HepG2 (cell line): ENCODE measurements around the gene GGCT. TPM values are rescaled to one million over a fixed set of nuclear protein-coding genes. Genes with fewer than 3 reads are reported as not detected.

ENCODE experiments used
- ATAC-seq: fragments of 200-7000 bp; cut with Tn5 transposase; 3 replicates; pipeline ENCODE4 v1.9.1; 2020; ENCODE audit warnings: mild to moderate bottlenecking, moderate library complexity
- BruUV-seq: library from RNA; stranded (reverse); fragments of 400-500 nt; replicated peaks from 2 replicates; lab custom pipeline; 2021; lab: Mats Ljungman, UMichigan
- CTCF ChIA-PET: fragments of 300-600 bp; formaldehyde crosslinking; extraction: SDS; loops from one replicate; lab custom pipeline; 2021; ENCODE audit warnings: low total read pairs, inconsistent platforms, low intra/inter-chr PET ratio; lab: Yijun Ruan, JAX
- POLR2A ChIA-PET: fragments of 350-600 bp; sonication (Branson Sonifier 250); formaldehyde crosslinking; loops from one replicate; lab custom pipeline; 2020; ENCODE audit warnings: antibody characterized with exemption, inconsistent platforms; lab: Yijun Ruan, JAX
- DNase-seq: peaks from one replicate; pipeline ENCODE4 v3.0.0-alpha.2; 2015; ENCODE audit warnings: low spot score
- FAIRE-seq: peaks from 3 replicates; lab custom pipeline; 2011; peaks lifted over from hg19 to GRCh38; lab: Jason Lieb, UNC
- H2AFZ ChIP-seq: one replicate; pipeline ENCODE4 v1.6.1; 2011; ENCODE audit warnings: low read length, inconsistent platforms
- H3K27ac ChIP-seq: fragments of 300-600 bp; 3 replicates; pipeline ENCODE4 v1.8.0; 2011; ENCODE audit warnings: mixed run types, mild to moderate bottlenecking, mixed read lengths, low read length, inconsistent platforms; ENCODE audit not compliant: insufficient read depth; ENCODE audit errors: extremely low read length
- H3K27me3 ChIP-seq, 2 experiments: fragments of 200-600 bp in 1 of 2; 2 replicates in 1 of 2; 3 replicates in 1 of 2; pipeline versions ENCODE4 v1.6.0 to v1.8.0; 2011; ENCODE audit warnings: low read length in 2 of 2, mild to moderate bottlenecking in 2 of 2, moderate library complexity in 2 of 2, inconsistent platforms in 1 of 2; ENCODE audit not compliant: insufficient read depth in 2 of 2, control insufficient read depth in 1 of 2
- H3K36me3 ChIP-seq, 2 experiments: fragments of 200-600 bp in 1 of 2; replicated peaks in 1 of 2; 2 replicates in 1 of 2; 3 replicates in 1 of 2; pipeline versions ENCODE4 v1.5.1 to v1.8.0; 2011; ENCODE audit warnings: low read length in 2 of 2, inconsistent platforms in 1 of 2; ENCODE audit not compliant: insufficient read depth in 2 of 2, control insufficient read depth in 1 of 2
- H3K4me1 ChIP-seq: 2 replicates; pipeline ENCODE4 v1.5.1; 2012; ENCODE audit warnings: low read length, inconsistent platforms; ENCODE audit not compliant: insufficient read depth
- H3K4me2 ChIP-seq: 2 replicates; pipeline ENCODE4 v1.6.0; 2011; ENCODE audit warnings: low read depth, low read length, inconsistent platforms
- H3K4me3 ChIP-seq, 3 experiments: fragments of 200-600 bp in 1 of 3; sonication (generic), shearing (Covaris generic) in 1 of 3; replicated peaks in 1 of 3; 2 replicates each; pipeline ENCODE4 v1.5.1; 2011 to 2016; ENCODE audit warnings: low read length in 3 of 3, inconsistent platforms in 2 of 3, low read depth in 2 of 3, mild to moderate bottlenecking in 2 of 3, control low read depth in 1 of 3, mixed read lengths in 1 of 3; ENCODE audit not compliant: insufficient read depth in 1 of 3
- H3K79me2 ChIP-seq: one replicate; pipeline ENCODE4 v1.6.1; 2011; ENCODE audit warnings: low read length, inconsistent platforms; ENCODE audit not compliant: insufficient read depth
- H3K9ac ChIP-seq: 2 replicates; pipeline ENCODE4 v1.6.0; 2011; ENCODE audit warnings: mild to moderate bottlenecking, low read depth, low read length, inconsistent platforms; ENCODE audit not compliant: insufficient read depth
- H3K9me3 ChIP-seq: 2 replicates; pipeline ENCODE4 v1.5.1; 2012; ENCODE audit warnings: mild to moderate bottlenecking, low read length
- H4K20me1 ChIP-seq: 2 replicates; pipeline ENCODE4 v1.6.0; 2011; ENCODE audit warnings: inconsistent platforms, mild to moderate bottlenecking, low read length, moderate library complexity; ENCODE audit not compliant: insufficient read depth
- DMAP1 ChIP-seq: IDR thresholded peaks from 2 replicates; pipeline ENCODE4 v1.6.1; 2016
- GZF1 ChIP-seq: sonication (generic); formaldehyde crosslinking; IDR thresholded peaks from 2 replicates; pipeline ENCODE4 v1.5.1; 2020; ENCODE audit warnings: mild to moderate bottlenecking, missing genetic modification reagents
- JDP2 ChIP-seq: sonication (generic); formaldehyde crosslinking; IDR thresholded peaks from 2 replicates; pipeline ENCODE4 v1.8.1; 2022; ENCODE audit warnings: missing genetic modification reagents, borderline replicate concordance
- MED13 ChIP-seq: sonication (generic); formaldehyde crosslinking; IDR thresholded peaks from 2 replicates; pipeline ENCODE4 v1.5.0; 2020; ENCODE audit warnings: missing genetic modification reagents
- MIER3 ChIP-seq: IDR thresholded peaks from 2 replicates; pipeline ENCODE4 v1.6.1; 2016; ENCODE audit warnings: missing compliant biosample characterization, borderline replicate concordance
- SP140L ChIP-seq: sonication (generic); formaldehyde crosslinking; IDR thresholded peaks from 2 replicates; pipeline ENCODE4 v1.4.0; 2020; ENCODE audit warnings: missing genetic modification reagents, borderline replicate concordance
- ZMYM3 ChIP-seq: sonication (generic); formaldehyde crosslinking; IDR thresholded peaks from 2 replicates; pipeline ENCODE4 v1.5.1; 2020; ENCODE audit warnings: mild to moderate bottlenecking, missing genetic modification reagents
- ZNF264 ChIP-seq: sonication (generic); formaldehyde crosslinking; IDR thresholded peaks from 2 replicates; pipeline ENCODE4 v1.4.0; 2020; ENCODE audit warnings: missing genetic modification reagents
- ZNF724P ChIP-seq: sonication (generic); formaldehyde crosslinking; IDR thresholded peaks from 2 replicates; pipeline ENCODE4 v1.8.0; 2022; ENCODE audit warnings: missing genetic modification reagents, borderline replicate concordance
- ZNF841 ChIP-seq: sonication (generic); formaldehyde crosslinking; IDR thresholded peaks from 2 replicates; pipeline ENCODE4 v1.8.1; 2023; ENCODE audit warnings: missing genetic modification reagents, borderline replicate concordance
- WGBS: methylation state at CpG from one replicate; pipeline ENCODE4 v1.1.6; 2017; ENCODE audit warnings: low lambda C conversion rate; 5-methylcytosine and 5-hydroxymethylcytosine counted together
- in situ Hi-C: cut with HindIII; loops from 2 replicates; pipeline ENCODE4 v1.10.0; 2017; ENCODE audit warnings: low pct_unique_long_range_greater_than_20kb; ENCODE audit not compliant: extremely low pct_ligation_motif_present
- intact Hi-C: fragments of 100-400 bp; cut with micrococcal nuclease; formaldehyde crosslinking; loops from one replicate; pipeline ENCODE4 v1.10.0; 2022; ENCODE audit not compliant: unreplicated experiment
- polyA plus RNA-seq, 8 experiments: library from polyadenylated mRNA; depleted of rRNA in 3 of 8; stranded (reverse) in 7 of 8; unstranded in 1 of 8; fragments of >200 nt; fragmentation: Illumina TruSeq in 4 of 8; extraction: Trizol in 4 of 8; gene quantifications; 2 replicates each; pipeline versions ENCODE4 v1.2.1 to v1.2.3, GENCODE V29; 2011 to 2016; ENCODE audit warnings: low read depth in 4 of 8, missing spikeins in 1 of 8, mixed read lengths in 1 of 8; ENCODE audit not compliant: insufficient read depth in 1 of 8
- total RNA-seq, 5 experiments: library from RNA; depleted of rRNA; stranded (reverse); fragments of >200 nt; fragmentation: Illumina TruSeq; extraction: Trizol; gene quantifications; 2 replicates each; pipeline ENCODE4 v1.2.3, GENCODE V29; 2016; ENCODE audit warnings: low read depth in 1 of 5
- TF ChIP-seq, protein P1 (sequence below): sonication (generic); formaldehyde crosslinking; IDR thresholded peaks from 2 replicates; pipeline ENCODE4 v1.4.0; 2020; ENCODE audit warnings: missing genetic modification reagents, borderline replicate concordance
- TF ChIP-seq, protein P2 (sequence below): sonication (generic); IDR thresholded peaks from 2 replicates; pipeline ENCODE4 v1.6.1; 2016; ENCODE audit warnings: low read depth, borderline replicate concordance
- TF ChIP-seq, protein P3 (sequence below): sonication (generic); formaldehyde crosslinking; IDR thresholded peaks from 2 replicates; pipeline ENCODE4 v1.5.0; 2020; ENCODE audit warnings: missing genetic modification reagents, mild to moderate bottlenecking, borderline replicate concordance
- TF ChIP-seq, protein P4 (sequence below): sonication (generic); formaldehyde crosslinking; IDR thresholded peaks from 2 replicates; pipeline ENCODE4 v1.8.0; 2022; ENCODE audit warnings: mild to moderate bottlenecking, missing genetic modification reagents

The GGCT gene
- total and polyA plus RNA-seq, 2 of the 13 experiments (the other 11 are each of a cell fraction or from before 2014, with no cell fraction given), result 19.5 to 78.3 TPM

DNA sequence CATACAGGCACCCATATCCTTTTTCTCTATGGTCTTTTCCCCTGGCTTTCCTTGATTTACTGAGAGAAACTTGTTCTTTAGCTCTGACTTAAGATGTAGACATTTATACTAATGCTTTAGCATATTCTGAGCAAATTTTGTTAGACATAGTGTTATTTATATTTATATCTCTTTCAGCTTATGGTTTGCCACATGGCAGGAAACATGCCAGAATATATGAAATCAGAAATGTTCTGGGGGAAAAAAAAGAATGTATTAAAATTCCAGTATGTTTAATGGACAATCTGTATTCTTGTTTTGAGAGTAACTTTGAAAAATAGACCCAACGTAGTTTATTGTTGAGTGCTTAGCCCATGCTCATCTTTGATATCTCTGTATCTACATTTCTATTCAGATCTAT is 10.1 kb upstream of the GGCT start (continued):
- TF ChIP-seq, protein P1, sequence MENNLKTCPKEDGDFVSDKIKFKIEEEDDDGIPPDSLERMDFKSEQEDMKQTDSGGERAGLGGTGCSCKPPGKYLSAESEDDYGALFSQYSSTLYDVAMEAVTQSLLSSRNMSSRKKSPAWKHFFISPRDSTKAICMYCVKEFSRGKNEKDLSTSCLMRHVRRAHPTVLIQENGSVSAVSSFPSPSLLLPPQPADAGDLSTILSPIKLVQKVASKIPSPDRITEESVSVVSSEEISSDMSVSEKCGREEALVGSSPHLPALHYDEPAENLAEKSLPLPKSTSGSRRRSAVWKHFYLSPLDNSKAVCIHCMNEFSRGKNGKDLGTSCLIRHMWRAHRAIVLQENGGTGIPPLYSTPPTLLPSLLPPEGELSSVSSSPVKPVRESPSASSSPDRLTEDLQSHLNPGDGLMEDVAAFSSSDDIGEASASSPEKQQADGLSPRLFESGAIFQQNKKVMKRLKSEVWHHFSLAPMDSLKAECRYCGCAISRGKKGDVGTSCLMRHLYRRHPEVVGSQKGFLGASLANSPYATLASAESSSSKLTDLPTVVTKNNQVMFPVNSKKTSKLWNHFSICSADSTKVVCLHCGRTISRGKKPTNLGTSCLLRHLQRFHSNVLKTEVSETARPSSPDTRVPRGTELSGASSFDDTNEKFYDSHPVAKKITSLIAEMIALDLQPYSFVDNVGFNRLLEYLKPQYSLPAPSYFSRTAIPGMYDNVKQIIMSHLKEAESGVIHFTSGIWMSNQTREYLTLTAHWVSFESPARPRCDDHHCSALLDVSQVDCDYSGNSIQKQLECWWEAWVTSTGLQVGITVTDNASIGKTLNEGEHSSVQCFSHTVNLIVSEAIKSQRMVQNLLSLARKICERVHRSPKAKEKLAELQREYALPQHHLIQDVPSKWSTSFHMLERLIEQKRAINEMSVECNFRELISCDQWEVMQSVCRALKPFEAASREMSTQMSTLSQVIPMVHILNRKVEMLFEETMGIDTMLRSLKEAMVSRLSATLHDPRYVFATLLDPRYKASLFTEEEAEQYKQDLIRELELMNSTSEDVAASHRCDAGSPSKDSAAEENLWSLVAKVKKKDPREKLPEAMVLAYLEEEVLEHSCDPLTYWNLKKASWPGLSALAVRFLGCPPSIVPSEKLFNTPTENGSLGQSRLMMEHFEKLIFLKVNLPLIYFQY (CRISPR knock-in tag), result no peak
- TF ChIP-seq JDP2 (CRISPR knock-in tag) (no peak), ZNF841 (no peak), MIER3 (no peak), GZF1 (CRISPR knock-in tag) (no peak), SP140L (CRISPR knock-in tag) (no peak)
- TF ChIP-seq, protein P2, sequence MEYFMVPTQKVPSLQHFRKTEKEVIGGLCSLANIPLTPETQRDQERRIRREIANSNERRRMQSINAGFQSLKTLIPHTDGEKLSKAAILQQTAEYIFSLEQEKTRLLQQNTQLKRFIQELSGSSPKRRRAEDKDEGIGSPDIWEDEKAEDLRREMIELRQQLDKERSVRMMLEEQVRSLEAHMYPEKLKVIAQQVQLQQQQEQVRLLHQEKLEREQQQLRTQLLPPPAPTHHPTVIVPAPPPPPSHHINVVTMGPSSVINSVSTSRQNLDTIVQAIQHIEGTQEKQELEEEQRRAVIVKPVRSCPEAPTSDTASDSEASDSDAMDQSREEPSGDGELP, result no peak

DNA sequence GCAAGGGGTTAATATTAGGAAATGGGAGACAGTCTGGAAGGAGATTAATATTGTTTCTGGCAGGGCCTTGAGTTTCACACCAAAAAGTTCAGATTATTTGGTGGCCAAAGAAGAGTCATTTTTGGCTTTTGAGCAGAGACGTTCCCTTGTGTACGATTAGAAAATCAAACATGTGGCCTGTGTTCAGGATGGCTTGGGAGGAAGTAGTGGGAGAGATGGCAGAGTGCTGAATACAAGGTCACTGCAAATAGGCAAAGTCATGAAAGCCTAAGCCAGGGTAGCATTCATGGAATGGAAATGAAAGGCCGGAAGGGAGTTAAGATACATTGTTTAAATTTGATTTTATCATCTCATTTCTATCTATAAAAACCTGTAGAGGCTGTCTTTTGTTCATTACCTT is 9.5 kb upstream of the GGCT start:
- POLR2A ChIA-PET, result no interaction called here
- Histone ChIP-seq H3K36me3 (no peaks in the 10 kb centered on the region), H3K9ac (no peak overlapping the region), H3K27me3 (no peaks in the 10 kb centered on the region), H4K20me1 (no peaks in the 10 kb centered on the region), H3K4me2 (no peak overlapping the region), H3K27ac (no peak overlapping the region), H3K9me3 (no peaks in the 10 kb centered on the region), H2AFZ (no peak overlapping the region), H3K4me1 (no peaks in the 10 kb centered on the region), H3K79me2 (no peaks in the 10 kb centered on the region), H3K4me3 (no peak overlapping the region)
- in situ Hi-C loops (no loop called here), intact Hi-C loops (no loop called here)
- FAIRE-seq, result no peak
- WGBS, result 50% methylated on average over 3 of the region's 3 CpGs
- DNase-seq, result no peak
- ATAC-seq, result no peak
- CTCF ChIA-PET, result no interaction called here
- no TSS peak for BruUV-seq
- TF ChIP-seq ZNF724P (no peak), MED13 (CRISPR knock-in tag) (no peak), ZMYM3 (CRISPR knock-in tag) (no peak), DMAP1 (CRISPR knock-in tag) (no peak), ZNF264 (CRISPR knock-in tag) (no peak)
- TF ChIP-seq, protein P3, sequence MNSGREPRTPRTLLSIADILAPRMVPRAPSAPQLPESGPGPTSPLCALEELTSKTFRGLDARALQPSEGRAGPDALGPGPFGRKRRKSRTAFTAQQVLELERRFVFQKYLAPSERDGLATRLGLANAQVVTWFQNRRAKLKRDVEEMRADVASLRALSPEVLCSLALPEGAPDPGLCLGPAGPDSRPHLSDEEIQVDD (CRISPR knock-in tag), result no peak
- TF ChIP-seq, protein P4, sequence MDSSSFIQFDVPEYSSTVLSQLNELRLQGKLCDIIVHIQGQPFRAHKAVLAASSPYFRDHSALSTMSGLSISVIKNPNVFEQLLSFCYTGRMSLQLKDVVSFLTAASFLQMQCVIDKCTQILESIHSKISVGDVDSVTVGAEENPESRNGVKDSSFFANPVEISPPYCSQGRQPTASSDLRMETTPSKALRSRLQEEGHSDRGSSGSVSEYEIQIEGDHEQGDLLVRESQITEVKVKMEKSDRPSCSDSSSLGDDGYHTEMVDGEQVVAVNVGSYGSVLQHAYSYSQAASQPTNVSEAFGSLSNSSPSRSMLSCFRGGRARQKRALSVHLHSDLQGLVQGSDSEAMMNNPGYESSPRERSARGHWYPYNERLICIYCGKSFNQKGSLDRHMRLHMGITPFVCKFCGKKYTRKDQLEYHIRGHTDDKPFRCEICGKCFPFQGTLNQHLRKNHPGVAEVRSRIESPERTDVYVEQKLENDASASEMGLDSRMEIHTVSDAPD (CRISPR knock-in tag), result no peak
